Fibroblast of mammary gland (primary cell): ENCODE results near the gene FOXO1.
A peak's percentile ranks its signal among the peaks of the same experiment; 100 is the strongest.

Experiments
- DNase-seq: peaks from one replicate; pipeline ENCODE4 v3.0.0-alpha.2; 2010; ENCODE audit warnings: low read depth
- H3K4me3 ChIP-seq: 2 replicates; pipeline ENCODE4 v1.5.1; 2011; ENCODE audit warnings: low read depth, mild to moderate bottlenecking, low read length, moderate library complexity; ENCODE audit not compliant: control insufficient read depth
- CTCF ChIP-seq: conservative IDR thresholded peaks from 2 replicates; pipeline ENCODE4 v1.5.1; 2011; ENCODE audit warnings: low read depth, low read length, inconsistent platforms; ENCODE audit not compliant: control insufficient read depth, insufficient read depth

FOXO1 gene

GRCh38 chr13:40589285-40590109 is 76.9 kb downstream of the FOXO1 start:
- no peak for TF ChIP-seq CTCF
- no peak overlapping the region for H3K4me3 ChIP-seq
- peak; percentile 83 for DNase-seq

- no peak for TF ChIP-seq CTCF
- no peak for DNase-seq
- H3K4me3 ChIP-seq, result no peak overlapping the region
Measured at GRCh38 chr13:40588101-40588500, 78.3 kb downstream of the FOXO1 start.

GRCh38 chr13:40586886-40587565 is 79.4 kb downstream of the FOXO1 start:
- TF ChIP-seq CTCF, result peak; percentile 19
- DNase-seq, result peak; percentile 25
- H3K4me3 ChIP-seq, result no peak overlapping the region

DNA sequence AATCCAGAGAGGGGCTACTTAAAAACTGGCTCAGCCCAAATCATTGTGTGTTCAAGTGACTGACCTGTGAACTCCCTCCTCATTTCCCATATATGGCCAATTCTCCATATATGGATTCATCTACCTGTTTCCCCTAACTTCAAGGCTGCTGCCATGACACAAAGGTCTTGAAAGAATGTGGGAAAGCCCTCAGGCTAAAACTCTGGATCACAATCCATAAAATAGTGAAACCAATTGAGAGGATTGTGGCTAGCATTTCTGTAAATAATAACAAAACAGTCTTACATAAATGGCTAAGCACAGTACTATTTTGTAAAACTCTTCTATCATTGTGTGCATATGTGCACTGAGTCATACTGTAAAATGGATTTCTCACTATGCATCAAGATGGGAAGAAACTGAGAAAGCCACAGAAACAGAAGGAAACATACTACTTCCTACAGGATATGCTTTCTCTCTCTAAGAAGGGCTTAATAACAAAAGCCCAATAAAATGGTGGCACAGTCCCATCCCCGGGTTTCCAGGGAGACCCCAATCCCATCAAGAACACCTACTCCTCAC is 80.5 kb downstream of the FOXO1 start:
- no peak for TF ChIP-seq CTCF
- peak; percentile 62 for DNase-seq
- H3K4me3 ChIP-seq, result no peak overlapping the region

- no peak for DNase-seq
- H3K4me3 ChIP-seq, result no peak overlapping the region
- no peak for TF ChIP-seq CTCF
Measured at GRCh38 chr13:40583738-40584137, 82.7 kb downstream of the FOXO1 start.

DNA sequence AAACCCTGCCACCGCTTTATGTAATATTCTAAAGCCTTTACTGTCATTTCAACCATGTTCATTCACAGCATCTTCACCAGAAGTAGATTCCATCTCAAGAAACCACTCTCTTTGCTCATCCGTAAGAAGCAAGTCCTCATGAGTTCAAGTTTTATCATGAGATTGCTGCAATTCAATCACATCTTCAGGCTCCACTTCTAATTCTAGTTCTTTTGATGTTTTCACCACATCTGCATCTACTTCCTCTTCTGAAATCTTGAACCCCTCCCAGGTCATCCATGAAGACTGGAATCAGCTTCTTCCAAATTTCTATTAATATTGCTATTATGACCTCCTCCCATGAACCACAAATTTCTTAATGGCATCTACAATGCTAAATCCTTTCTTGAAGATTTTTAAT is 83.9 kb downstream of the FOXO1 start:
- H3K4me3 ChIP-seq, result no peak overlapping the region
- no peak for TF ChIP-seq CTCF
- DNase-seq, result no peak
